OCI-LY7 (cell line): Measurements from ENCODE around the gene WDR18. TPM values are rescaled to one million over a fixed set of nuclear protein-coding genes. Genes with fewer than 3 reads are reported as not detected.

ENCODE experiments used
- BruUV-seq: library from RNA; stranded (reverse); fragments of 400-500 nt; replicated peaks from 2 replicates; lab custom pipeline; 2021; lab: Mats Ljungman, UMichigan
- CTCF ChIA-PET: fragments of 300-600 bp; sonication (Branson Sonifier 250); formaldehyde crosslinking; loops from one replicate; lab custom pipeline; 2022; ENCODE audit warnings: antibody characterized with exemption; ENCODE audit not compliant: unreplicated experiment; lab: Charles Lee
- POLR2A ChIA-PET: fragments of 300-600 bp; sonication (Branson Sonifier 250); formaldehyde crosslinking; loops from one replicate; lab custom pipeline; 2022; ENCODE audit warnings: antibody characterized with exemption; lab: Charles Lee
- DNase-seq: peaks from one replicate; pipeline ENCODE4 v3.0.0-alpha.2; 2015; ENCODE audit warnings: low spot score
- H2AFZ ChIP-seq: fragments of 200-600 bp; sonication (generic), shearing (Covaris generic); 2 replicates; pipeline ENCODE4 v1.6.1; 2014; ENCODE audit warnings: mild to moderate bottlenecking, antibody characterized with exemption, low read length, moderate library complexity
- H3K27ac ChIP-seq: fragments of 200-600 bp; sonication (generic); 2 replicates; pipeline ENCODE4 v1.5.1; 2014; ENCODE audit warnings: mixed run types, low read depth, mild to moderate bottlenecking, moderate library complexity, low read length, inconsistent platforms; ENCODE audit not compliant: poor library complexity, severe bottlenecking
- H3K36me3 ChIP-seq: fragments of 200-600 bp; sonication (generic); 2 replicates; pipeline ENCODE4 v1.6.1; 2014; ENCODE audit warnings: mild to moderate bottlenecking, antibody characterized with exemption, low read length, moderate library complexity, mixed read lengths; ENCODE audit not compliant: insufficient read depth
- H3K4me1 ChIP-seq: fragments of 200-600 bp; sonication (generic); 2 replicates; pipeline ENCODE4 v1.5.1; 2014; ENCODE audit warnings: mild to moderate bottlenecking, low read length; ENCODE audit not compliant: insufficient read depth, poor library complexity, severe bottlenecking
- H3K4me2 ChIP-seq: fragments of 200-600 bp; sonication (generic); 2 replicates; pipeline ENCODE4 v1.6.1; 2014; ENCODE audit warnings: mild to moderate bottlenecking, low read length
- H3K4me3 ChIP-seq: fragments of 200-600 bp; sonication (generic); 2 replicates; pipeline ENCODE4 v1.5.1; 2014; ENCODE audit warnings: mild to moderate bottlenecking, low read depth, low read length; ENCODE audit not compliant: poor library complexity, severe bottlenecking
- H3K79me2 ChIP-seq: fragments of 200-600 bp; sonication (generic); 2 replicates; pipeline ENCODE4 v1.6.1; 2016; ENCODE audit warnings: low read depth, mild to moderate bottlenecking, low read length, moderate library complexity, mixed read lengths; ENCODE audit not compliant: insufficient read depth
- H3K9me2 ChIP-seq: fragments of 200-600 bp; sonication (generic); 2 replicates; pipeline ENCODE4 v1.6.1; 2016; ENCODE audit warnings: mild to moderate bottlenecking, low read length, mixed read lengths; ENCODE audit not compliant: insufficient read depth
- H3K9me3 ChIP-seq: fragments of 200-600 bp; sonication (generic); 2 replicates; pipeline ENCODE4 v1.6.1; 2014; ENCODE audit warnings: mild to moderate bottlenecking, mixed run types, low read length, mixed read lengths
- H4K20me1 ChIP-seq: fragments of 200-600 bp; sonication (generic); 2 replicates; pipeline ENCODE4 v1.6.1; 2014; ENCODE audit warnings: mild to moderate bottlenecking, antibody characterized with exemption, low read length, moderate library complexity, mixed read lengths; ENCODE audit not compliant: insufficient read depth
- EZH2phosphoT487 ChIP-seq: fragments of 200-600 bp; sonication (generic); IDR thresholded peaks from 2 replicates; pipeline ENCODE4 v1.6.1; 2018; ENCODE audit warnings: low read depth, borderline replicate concordance, mild to moderate bottlenecking, mixed run types, antibody characterized with exemption, low read length, moderate library complexity, mixed read lengths
- intact Hi-C: fragments of 100-400 bp; cut with micrococcal nuclease; formaldehyde crosslinking; loops from one replicate; pipeline ENCODE4 v1.10.0; 2022; ENCODE audit not compliant: unreplicated experiment
- total RNA-seq, 2 experiments: library from RNA; depleted of rRNA in 1 of 2; stranded (reverse); fragments of >200 nt in 1 of 2; shearing (Covaris generic) in 1 of 2; gene quantifications; 2 replicates each; pipeline ENCODE4 v1.2.3, GENCODE V29; 2014 to 2022
- TF ChIP-seq, protein P1 (sequence below): fragments of 200-600 bp; sonication (generic); conservative IDR thresholded peaks from 2 replicates; pipeline ENCODE4 v1.5.1; 2014; ENCODE audit warnings: mild to moderate bottlenecking, antibody characterized with exemption, low read length, moderate library complexity, mixed read lengths

WDR18 gene
- total RNA-seq, 2 experiments from 2014 or later: 51.4 to 74.7 TPM

- DNase-seq: no peak
- Histone ChIP-seq H3K27ac (no peak overlapping the region), H3K36me3 (peaks cover 88% of the 10 kb centered on the region), H3K79me2 (peaks cover 35% of the 10 kb centered on the region), H3K4me3 (no peak overlapping the region), H3K9me3 (no peaks in the 10 kb centered on the region), H3K4me1 (peaks cover 19% of the 10 kb centered on the region), H3K9me2 (no peaks in the 10 kb centered on the region), H3K4me2 (no peak overlapping the region), H2AFZ (no peak overlapping the region), H4K20me1 (peaks cover 6% of the 10 kb centered on the region)
- ChIA-PET POLR2A (no interaction called here), CTCF (no interaction called here)
- intact Hi-C loops: no loop called here
- no peak for TF ChIP-seq EZH2phosphoT487
- TF ChIP-seq, protein P1, sequence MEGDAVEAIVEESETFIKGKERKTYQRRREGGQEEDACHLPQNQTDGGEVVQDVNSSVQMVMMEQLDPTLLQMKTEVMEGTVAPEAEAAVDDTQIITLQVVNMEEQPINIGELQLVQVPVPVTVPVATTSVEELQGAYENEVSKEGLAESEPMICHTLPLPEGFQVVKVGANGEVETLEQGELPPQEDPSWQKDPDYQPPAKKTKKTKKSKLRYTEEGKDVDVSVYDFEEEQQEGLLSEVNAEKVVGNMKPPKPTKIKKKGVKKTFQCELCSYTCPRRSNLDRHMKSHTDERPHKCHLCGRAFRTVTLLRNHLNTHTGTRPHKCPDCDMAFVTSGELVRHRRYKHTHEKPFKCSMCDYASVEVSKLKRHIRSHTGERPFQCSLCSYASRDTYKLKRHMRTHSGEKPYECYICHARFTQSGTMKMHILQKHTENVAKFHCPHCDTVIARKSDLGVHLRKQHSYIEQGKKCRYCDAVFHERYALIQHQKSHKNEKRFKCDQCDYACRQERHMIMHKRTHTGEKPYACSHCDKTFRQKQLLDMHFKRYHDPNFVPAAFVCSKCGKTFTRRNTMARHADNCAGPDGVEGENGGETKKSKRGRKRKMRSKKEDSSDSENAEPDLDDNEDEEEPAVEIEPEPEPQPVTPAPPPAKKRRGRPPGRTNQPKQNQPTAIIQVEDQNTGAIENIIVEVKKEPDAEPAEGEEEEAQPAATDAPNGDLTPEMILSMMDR: no peak
- BruUV-seq: no TSS peak
Measured at GRCh38 chr19:1013218-1013617, 29.1 kb downstream of the WDR18 start.

- H2AFZ ChIP-seq: no peak overlapping the region
- CTCF ChIA-PET: no interaction called here
- no peak for DNase-seq
- peaks cover 10% of the 10 kb centered on the region for H4K20me1 ChIP-seq
- BruUV-seq: no TSS peak
- no peak overlapping the region for H3K4me3 ChIP-seq
- peaks cover 89% of the 10 kb centered on the region for H3K36me3 ChIP-seq
- H3K4me1 ChIP-seq: peaks cover 31% of the 10 kb centered on the region
- H3K9me2 ChIP-seq: no peaks in the 10 kb centered on the region
- H3K27ac ChIP-seq: no peak overlapping the region
- TF ChIP-seq, protein P1: no peak
- TF ChIP-seq EZH2phosphoT487: no peak
- H3K4me2 ChIP-seq: no peak overlapping the region
- H3K79me2 ChIP-seq: peaks cover 47% of the 10 kb centered on the region
- POLR2A ChIA-PET: no interaction called here
- intact Hi-C loops: no loop called here
- no peaks in the 10 kb centered on the region for H3K9me3 ChIP-seq
Measured at GRCh38 chr19:1014161-1015060, 30.3 kb downstream of the WDR18 start.
